Measurements from ENCODE around the gene TPP1. TPM values are rescaled to one million over a fixed set of nuclear protein-coding genes. Genes with fewer than 3 reads are reported as not detected.

The TPP1 gene
- total RNA-seq, 1 experiment from 2014 or later, result 40.7 TPM

GRCh38 chr11:6612213-6613041 is 6.8 kb downstream of the TPP1 start, which contains the start of gene TAF10:
TSS of gene TAF10 (minus strand) at chr11:6612216. CDS start at chr11:6612189, 27 bp downstream.
- DNase-seq (ENCODE audit: low spot score), result peak; percentile 98

- DNase-seq (ENCODE audit: low spot score), result no peak
Observed at GRCh38 chr11:6611963-6612212, 7.3 kb downstream of the TPP1 start.

GRCh38 chr11:6611092-6611962 is 7.9 kb downstream of the TPP1 start:
- peak; percentile 55 for DNase-seq (ENCODE audit: low spot score)

- DNase-seq (ENCODE audit: low spot score), result no peak
Observed at GRCh38 chr11:6610591-6610990, 8.6 kb downstream of the TPP1 start.

GRCh38 chr11:6609502-6610015 is 9.7 kb downstream of the TPP1 start:
- no peak for DNase-seq (ENCODE audit: low spot score)

- DNase-seq (ENCODE audit: low spot score), result no peak
Observed at GRCh38 chr11:6608726-6609501, 10.3 kb downstream of the TPP1 start.

- no peak for DNase-seq (ENCODE audit: low spot score)
Observed at GRCh38 chr11:6608011-6608410, 11.2 kb downstream of the TPP1 start.

GRCh38 chr11:6607190-6607795 is 11.9 kb downstream of the TPP1 start:
- DNase-seq (ENCODE audit: low spot score), result no peak

- peak; percentile 96 for DNase-seq (ENCODE audit: low spot score)
Observed at GRCh38 chr11:6606471-6607189, 12.6 kb downstream of the TPP1 start.

GRCh38 chr11:6604790-6605189 is 14.4 kb downstream of the TPP1 start:
- DNase-seq (ENCODE audit: low spot score), result no peak

- peak; percentile 79 for DNase-seq (ENCODE audit: low spot score)
Observed at GRCh38 chr11:6604081-6604626, 15.1 kb downstream of the TPP1 start.

- peak; percentile 96 for DNase-seq (ENCODE audit: low spot score)
Observed at GRCh38 chr11:6603287-6604080, 15.7 kb downstream of the TPP1 start, which contains the start of the genes ILK and RRP8. TSS of gene ILK (plus strand) at chr11:6603774. CDS start at chr11:6604272, 498 bp downstream. TSS of gene RRP8 (minus strand) at chr11:6603616. CDS start at chr11:6603502, 114 bp downstream.

- DNase-seq (ENCODE audit: low spot score), result peak; percentile 27
Observed at GRCh38 chr11:6602096-6602940, 16.9 kb downstream of the TPP1 start.

- DNase-seq (ENCODE audit: low spot score), result no peak
Observed at GRCh38 chr11:6601041-6601461, 18.2 kb downstream of the TPP1 start.

- no peak for DNase-seq (ENCODE audit: low spot score)
Observed at GRCh38 chr11:6599881-6600390, 19.3 kb downstream of the TPP1 start.

- DNase-seq (ENCODE audit: low spot score), result no peak
Observed at GRCh38 chr11:6599449-6599848, 19.8 kb downstream of the TPP1 start.

GRCh38 chr11:6598555-6598954 is 20.7 kb downstream of the TPP1 start:
- no peak for DNase-seq (ENCODE audit: low spot score)
